Measurements from ENCODE around the gene RPRD2. TPM values are rescaled to one million over a fixed set of nuclear protein-coding genes. Genes with fewer than 3 reads are reported as not detected.

Gene RPRD2
- total and polyA plus RNA-seq, 2 experiments from 2014 or later = 16.8 to 20.4 TPM

- H4K20me1 ChIP-seq (replicated peaks; ENCODE audit: insufficient read depth) = peaks cover 4% of the 10 kb centered on the region; the same call in 1 of the 2 replicates
- H3F3A ChIP-seq (replicated peaks; ENCODE audit: low read depth) = peaks cover 10% of the 10 kb centered on the region
- H3K4me3 ChIP-seq = no peak overlapping the region
- H3K36me3 ChIP-seq (ENCODE audit: insufficient read depth) = peaks cover 35% of the 10 kb centered on the region
- TF ChIP-seq EZH2 (IDR thresholded peaks at IDR 0.05; ENCODE audit: low read depth, unreplicated experiment) (no peak), CREB1 (CRISPR knock-in tag; IDR thresholded peaks at IDR 0.05; ENCODE audit: low read depth) (no peak), STAT1 (IDR thresholded peaks at IDR 0.05; ENCODE audit: unreplicated experiment) (no peak), JUNB (IDR thresholded peaks at IDR 0.05; ENCODE audit: unreplicated experiment) (no peak), NANOG (IDR thresholded peaks at IDR 0.05; ENCODE audit: borderline replicate concordance) (no peak), ZNF462 (CRISPR knock-in tag; IDR thresholded peaks at IDR 0.05) (no peak), ZNF331 (CRISPR knock-in tag; IDR thresholded peaks at IDR 0.05; ENCODE audit: low read depth) (no peak), ZNF114 (CRISPR knock-in tag; IDR thresholded peaks at IDR 0.05) (no peak)
- TF ChIP-seq, protein P1, sequence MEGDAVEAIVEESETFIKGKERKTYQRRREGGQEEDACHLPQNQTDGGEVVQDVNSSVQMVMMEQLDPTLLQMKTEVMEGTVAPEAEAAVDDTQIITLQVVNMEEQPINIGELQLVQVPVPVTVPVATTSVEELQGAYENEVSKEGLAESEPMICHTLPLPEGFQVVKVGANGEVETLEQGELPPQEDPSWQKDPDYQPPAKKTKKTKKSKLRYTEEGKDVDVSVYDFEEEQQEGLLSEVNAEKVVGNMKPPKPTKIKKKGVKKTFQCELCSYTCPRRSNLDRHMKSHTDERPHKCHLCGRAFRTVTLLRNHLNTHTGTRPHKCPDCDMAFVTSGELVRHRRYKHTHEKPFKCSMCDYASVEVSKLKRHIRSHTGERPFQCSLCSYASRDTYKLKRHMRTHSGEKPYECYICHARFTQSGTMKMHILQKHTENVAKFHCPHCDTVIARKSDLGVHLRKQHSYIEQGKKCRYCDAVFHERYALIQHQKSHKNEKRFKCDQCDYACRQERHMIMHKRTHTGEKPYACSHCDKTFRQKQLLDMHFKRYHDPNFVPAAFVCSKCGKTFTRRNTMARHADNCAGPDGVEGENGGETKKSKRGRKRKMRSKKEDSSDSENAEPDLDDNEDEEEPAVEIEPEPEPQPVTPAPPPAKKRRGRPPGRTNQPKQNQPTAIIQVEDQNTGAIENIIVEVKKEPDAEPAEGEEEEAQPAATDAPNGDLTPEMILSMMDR (conservative IDR thresholded peaks at IDR 0.05; ENCODE audit: low read depth in 2 of 2) = no peak
- no peak overlapping the region for H3K27ac ChIP-seq (ENCODE audit: low read depth)
- ATAC-seq (no peak), DNase-seq (ENCODE audit: low spot score) (no peak)
- Mint-ChIP-seq H3K4me1 (peaks cover 7% of the 10 kb centered on the region), H3K27ac (no peak overlapping the region), H3K36me3 (ENCODE audit: low read depth) (peaks cover 50% of the 10 kb centered on the region), H3K27me3 (ENCODE audit: insufficient read depth, low read depth, poor library complexity) (peaks cover 5% of the 10 kb centered on the region), H3K9me3 (no peaks in the 10 kb centered on the region), H3K4me3 (no peak overlapping the region)
- no peak overlapping the region for H2AFZ ChIP-seq
- H3K79me2 ChIP-seq (replicated peaks; ENCODE audit: insufficient read depth) = no peaks in the 10 kb centered on the region
- H3K27me3 ChIP-seq (ENCODE audit: insufficient read depth) = no peaks in the 10 kb centered on the region
- H3K9me2 ChIP-seq (ENCODE audit: insufficient read depth) = no peaks in the 10 kb centered on the region
- H3K4me1 ChIP-seq (ENCODE audit: insufficient read depth) = 0 out of 2 replicates have a peak, but pooled peaks cover 3% of the 10 kb centered on the region
- H3K4me2 ChIP-seq = no peak overlapping the region
These were observed 103.0 kb downstream of the RPRD2 start for GRCh38 chr1:150466964-150467363.
